Ishikawa (cell line): ENCODE data around the gene CNTNAP5.

ENCODE experiments used
- CREB1 ChIP-seq: IDR thresholded peaks from 2 replicates; pipeline ENCODE4 v1.6.1; 2012; ENCODE audit warnings: low read depth
- EGR1 ChIP-seq: IDR thresholded peaks from 2 replicates; pipeline ENCODE4 v1.6.1; 2012
- EP300 ChIP-seq: IDR thresholded peaks from 2 replicates; pipeline ENCODE4 v1.6.1; 2012; ENCODE audit warnings: borderline replicate concordance
- FOXM1 ChIP-seq: IDR thresholded peaks from 2 replicates; pipeline ENCODE4 v1.6.1; 2012; ENCODE audit warnings: low read depth, borderline replicate concordance
- RAD21 ChIP-seq: IDR thresholded peaks from 2 replicates; pipeline ENCODE4 v1.6.1; 2012; ENCODE audit warnings: low read depth
- TCF12 ChIP-seq: IDR thresholded peaks from 2 replicates; pipeline ENCODE4 v1.6.1; 2012; ENCODE audit warnings: low read depth
- YY1 ChIP-seq: IDR thresholded peaks from 2 replicates; pipeline ENCODE4 v1.6.1; 2012; ENCODE audit warnings: low read depth
- TF ChIP-seq, protein P1 (sequence below): IDR thresholded peaks from 2 replicates; pipeline ENCODE4 v1.6.1; 2012
- TF ChIP-seq, protein P2 (sequence below): IDR thresholded peaks from 2 replicates; pipeline ENCODE4 v1.6.1; 2012; ENCODE audit warnings: low read depth, mild to moderate bottlenecking

- TF ChIP-seq YY1 (no peak), RAD21 (no peak), CREB1 (no peak), EGR1 (no peak), FOXM1 (no peak), EP300 (no peak), TCF12 (no peak)
- TF ChIP-seq, protein P1, sequence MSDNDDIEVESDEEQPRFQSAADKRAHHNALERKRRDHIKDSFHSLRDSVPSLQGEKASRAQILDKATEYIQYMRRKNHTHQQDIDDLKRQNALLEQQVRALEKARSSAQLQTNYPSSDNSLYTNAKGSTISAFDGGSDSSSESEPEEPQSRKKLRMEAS = no peak
- TF ChIP-seq, protein P2, sequence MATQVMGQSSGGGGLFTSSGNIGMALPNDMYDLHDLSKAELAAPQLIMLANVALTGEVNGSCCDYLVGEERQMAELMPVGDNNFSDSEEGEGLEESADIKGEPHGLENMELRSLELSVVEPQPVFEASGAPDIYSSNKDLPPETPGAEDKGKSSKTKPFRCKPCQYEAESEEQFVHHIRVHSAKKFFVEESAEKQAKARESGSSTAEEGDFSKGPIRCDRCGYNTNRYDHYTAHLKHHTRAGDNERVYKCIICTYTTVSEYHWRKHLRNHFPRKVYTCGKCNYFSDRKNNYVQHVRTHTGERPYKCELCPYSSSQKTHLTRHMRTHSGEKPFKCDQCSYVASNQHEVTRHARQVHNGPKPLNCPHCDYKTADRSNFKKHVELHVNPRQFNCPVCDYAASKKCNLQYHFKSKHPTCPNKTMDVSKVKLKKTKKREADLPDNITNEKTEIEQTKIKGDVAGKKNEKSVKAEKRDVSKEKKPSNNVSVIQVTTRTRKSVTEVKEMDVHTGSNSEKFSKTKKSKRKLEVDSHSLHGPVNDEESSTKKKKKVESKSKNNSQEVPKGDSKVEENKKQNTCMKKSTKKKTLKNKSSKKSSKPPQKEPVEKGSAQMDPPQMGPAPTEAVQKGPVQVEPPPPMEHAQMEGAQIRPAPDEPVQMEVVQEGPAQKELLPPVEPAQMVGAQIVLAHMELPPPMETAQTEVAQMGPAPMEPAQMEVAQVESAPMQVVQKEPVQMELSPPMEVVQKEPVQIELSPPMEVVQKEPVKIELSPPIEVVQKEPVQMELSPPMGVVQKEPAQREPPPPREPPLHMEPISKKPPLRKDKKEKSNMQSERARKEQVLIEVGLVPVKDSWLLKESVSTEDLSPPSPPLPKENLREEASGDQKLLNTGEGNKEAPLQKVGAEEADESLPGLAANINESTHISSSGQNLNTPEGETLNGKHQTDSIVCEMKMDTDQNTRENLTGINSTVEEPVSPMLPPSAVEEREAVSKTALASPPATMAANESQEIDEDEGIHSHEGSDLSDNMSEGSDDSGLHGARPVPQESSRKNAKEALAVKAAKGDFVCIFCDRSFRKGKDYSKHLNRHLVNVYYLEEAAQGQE = no peak
Observed at GRCh38 chr2:123976054-123976648, 48.9 kb upstream of the CNTNAP5 start.
